Mesenchymal stem cell (in vitro differentiated cells and primary cell): ENCODE results near the gene HOXC11.

Experiments
- DNase-seq: peaks from one replicate; pipeline ENCODE4 v3.0.0-alpha.2; 2013
- H2AFZ ChIP-seq: one replicate; pipeline ENCODE4 v1.6.1; 2013; ENCODE audit warnings: low read depth, mild to moderate bottlenecking, control low read depth, inconsistent platforms, low read length, moderate library complexity
- H2AK5ac ChIP-seq: 2 replicates; pipeline ENCODE4 v1.6.1; 2013; ENCODE audit warnings: low read length, moderate library complexity, mild to moderate bottlenecking, inconsistent platforms; ENCODE audit not compliant: severe bottlenecking
- H2BK120ac ChIP-seq: one replicate; pipeline ENCODE4 v1.6.1; 2013; ENCODE audit warnings: low read depth, mild to moderate bottlenecking, inconsistent platforms, low read length, moderate library complexity
- H2BK12ac ChIP-seq, 2 experiments: one replicate each; pipeline ENCODE4 v1.6.1; 2013; ENCODE audit warnings: inconsistent platforms in 2 of 2, low read length in 2 of 2, mild to moderate bottlenecking in 2 of 2, moderate library complexity in 2 of 2, control low read depth in 1 of 2
- H2BK15ac ChIP-seq: one replicate; pipeline ENCODE4 v1.6.1; 2013; ENCODE audit warnings: mild to moderate bottlenecking, low read depth, inconsistent platforms; ENCODE audit not compliant: poor library complexity, severe bottlenecking
- H2BK5ac ChIP-seq: 2 replicates; pipeline ENCODE4 v1.6.1; 2013; ENCODE audit warnings: low read depth, mild to moderate bottlenecking, low read length, control low read depth, inconsistent platforms; ENCODE audit not compliant: poor library complexity, severe bottlenecking
- H3K14ac ChIP-seq, 2 experiments: one replicate each; pipeline ENCODE4 v1.6.1; 2013; ENCODE audit warnings: inconsistent platforms in 2 of 2, low read length in 2 of 2, control low read depth in 1 of 2, mild to moderate bottlenecking in 1 of 2, moderate library complexity in 1 of 2
- H3K18ac ChIP-seq, 2 experiments: one replicate each; pipeline ENCODE4 v1.6.1; 2013; ENCODE audit warnings: inconsistent platforms in 2 of 2, low read length in 2 of 2, control low read depth in 1 of 2, low read depth in 1 of 2, mild to moderate bottlenecking in 1 of 2
- H3K23ac ChIP-seq, 2 experiments: one replicate each; pipeline ENCODE4 v1.6.1; 2013; ENCODE audit warnings: inconsistent platforms in 2 of 2, low read length in 2 of 2, mild to moderate bottlenecking in 2 of 2, moderate library complexity in 2 of 2, control low read depth in 1 of 2
- H3K27ac ChIP-seq: 2 replicates; pipeline ENCODE4 v1.5.1; 2013; ENCODE audit warnings: mild to moderate bottlenecking, moderate library complexity, low read length, control low read depth, inconsistent platforms; ENCODE audit not compliant: poor library complexity, severe bottlenecking
- H3K27me3 ChIP-seq, 2 experiments: 2 replicates each; pipeline versions ENCODE4 v1.6.1 to v1.7.0; 2013; ENCODE audit warnings: low read length in 2 of 2, mild to moderate bottlenecking in 2 of 2, moderate library complexity in 2 of 2, control low read depth in 1 of 2, inconsistent platforms in 1 of 2; ENCODE audit not compliant: control insufficient read depth in 1 of 2, insufficient read depth in 1 of 2
- H3K36me3 ChIP-seq, 2 experiments: 2 replicates each; pipeline versions ENCODE4 v1.6.1 to v1.7.0; 2013; ENCODE audit warnings: low read length in 2 of 2, control low read depth in 1 of 2, inconsistent platforms in 1 of 2, low read depth in 1 of 2, mild to moderate bottlenecking in 1 of 2; ENCODE audit not compliant: insufficient read depth in 2 of 2, control insufficient read depth in 1 of 2
- H3K4ac ChIP-seq, 2 experiments: one replicate each; pipeline ENCODE4 v1.6.1; 2013; ENCODE audit warnings: inconsistent platforms in 2 of 2, low read length in 2 of 2, mild to moderate bottlenecking in 2 of 2, moderate library complexity in 2 of 2, control low read depth in 1 of 2, low read depth in 1 of 2
- H3K4me1 ChIP-seq: 2 replicates; pipeline ENCODE4 v1.6.1; 2013; ENCODE audit warnings: low read depth, low read length, control low read depth; ENCODE audit not compliant: control insufficient read depth, insufficient read depth
- H3K4me2 ChIP-seq: 2 replicates; pipeline ENCODE4 v1.6.1; 2013; ENCODE audit warnings: low read length, mild to moderate bottlenecking, inconsistent platforms; ENCODE audit not compliant: poor library complexity, severe bottlenecking
- H3K4me3 ChIP-seq, 2 experiments: 2 replicates each; pipeline versions ENCODE4 v1.5.1 to v1.7.0; 2013; ENCODE audit warnings: low read length in 2 of 2, mild to moderate bottlenecking in 2 of 2, control low read depth in 1 of 2, low read depth in 1 of 2; ENCODE audit not compliant: insufficient read depth in 1 of 2
- H3K79me1 ChIP-seq: replicated peaks from 2 replicates; pipeline ENCODE4 v1.6.1; 2013; ENCODE audit warnings: mild to moderate bottlenecking, control low read depth, low read length, inconsistent platforms; ENCODE audit not compliant: poor library complexity, severe bottlenecking
- H3K9ac ChIP-seq: 2 replicates; pipeline ENCODE4 v1.7.0; 2013; ENCODE audit warnings: mild to moderate bottlenecking, low read length, moderate library complexity
- H3K9me3 ChIP-seq: 2 replicates; pipeline ENCODE4 v1.7.0; 2013; ENCODE audit warnings: mild to moderate bottlenecking, low read length; ENCODE audit not compliant: control insufficient read depth
- H4K8ac ChIP-seq: one replicate; pipeline ENCODE4 v1.6.1; 2013; ENCODE audit warnings: inconsistent platforms, mild to moderate bottlenecking, low read length, moderate library complexity
- H4K91ac ChIP-seq: one replicate; pipeline ENCODE4 v1.6.1; 2013; ENCODE audit warnings: mild to moderate bottlenecking, low read length, inconsistent platforms
- WGBS: methylation state at CpG from one replicate; pipeline ENCODE4 v1.1.7; 2013; ENCODE audit warnings: mixed read lengths; 5-methylcytosine and 5-hydroxymethylcytosine counted together

Gene HOXC11

DNA sequence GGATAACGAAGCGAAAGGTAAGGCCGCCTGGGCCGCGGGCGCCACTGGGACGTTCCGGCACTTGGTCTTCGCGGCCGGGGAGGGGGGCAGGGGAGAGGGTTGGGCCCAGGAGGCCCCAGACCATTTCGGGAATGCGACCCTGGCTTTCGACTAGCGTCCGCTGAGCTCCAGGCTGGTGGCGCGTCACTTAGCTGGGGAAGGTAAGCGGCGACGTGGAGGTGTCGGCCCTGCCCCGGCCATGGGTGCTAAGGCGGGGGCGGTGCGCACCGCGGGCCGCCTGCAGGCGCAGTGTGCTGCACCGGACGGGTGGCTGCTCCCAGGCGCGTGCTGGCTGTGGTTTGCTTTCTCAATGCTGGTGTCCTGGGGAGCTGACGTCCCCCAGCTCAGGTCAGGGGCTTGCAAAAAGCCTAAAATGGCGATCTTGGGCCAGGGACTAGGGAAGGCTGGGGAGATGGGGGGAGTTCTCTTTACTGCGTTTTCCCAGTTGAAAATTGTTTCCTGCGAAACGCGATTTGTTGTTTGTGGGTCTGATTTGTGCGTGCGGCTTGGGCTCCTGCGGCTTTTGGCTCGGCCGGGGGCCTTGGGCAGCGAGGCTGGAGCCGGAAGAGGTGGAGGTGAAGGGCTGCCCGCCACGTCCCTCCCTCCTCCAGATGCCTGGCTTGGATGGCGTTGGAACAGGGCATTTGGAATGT lies 13.2 kb downstream of the HOXC11 start:
- H3K4me3 ChIP-seq = peak overlapping the region; percentile 73 to 92
- peak overlapping the region; percentile 20 for H4K8ac ChIP-seq
- H3K79me1 ChIP-seq = peaks cover 4% of the 10 kb centered on the region
- H2BK12ac ChIP-seq = no peak overlapping the region
- no peaks in the 10 kb centered on the region for H3K36me3 ChIP-seq
- H3K9ac ChIP-seq = peak overlapping the region; percentile 98
- H3K14ac ChIP-seq = peak overlapping the region in 1 of 2 experiments; percentile 42
- WGBS = 3% methylated on average over 44 of the region's 50 CpGs
- peak overlapping the region; percentile 58 for H3K27ac ChIP-seq
- H2AK5ac ChIP-seq = no peak overlapping the region
- no peak overlapping the region for H2BK15ac ChIP-seq
- peak overlapping the region in 1 of 2 experiments; percentile 55 for H3K18ac ChIP-seq
- no peak for DNase-seq
- H2AFZ ChIP-seq = no peak overlapping the region
- H4K91ac ChIP-seq = peak overlapping the region; percentile 65
- H3K23ac ChIP-seq = peak overlapping the region in 1 of 2 experiments; percentile 94
- H2BK120ac ChIP-seq = no peak overlapping the region
- H3K27me3 ChIP-seq = peaks cover 3 to 32% of the 10 kb centered on the region in 2 experiments
- H3K4me2 ChIP-seq = peak overlapping the region; percentile 81
- no peaks in the 10 kb centered on the region for H3K9me3 ChIP-seq
- no peak overlapping the region for H3K4ac ChIP-seq
- peaks cover 28% of the 10 kb centered on the region for H3K4me1 ChIP-seq
- peak overlapping the region; percentile 49 for H2BK5ac ChIP-seq

DNA sequence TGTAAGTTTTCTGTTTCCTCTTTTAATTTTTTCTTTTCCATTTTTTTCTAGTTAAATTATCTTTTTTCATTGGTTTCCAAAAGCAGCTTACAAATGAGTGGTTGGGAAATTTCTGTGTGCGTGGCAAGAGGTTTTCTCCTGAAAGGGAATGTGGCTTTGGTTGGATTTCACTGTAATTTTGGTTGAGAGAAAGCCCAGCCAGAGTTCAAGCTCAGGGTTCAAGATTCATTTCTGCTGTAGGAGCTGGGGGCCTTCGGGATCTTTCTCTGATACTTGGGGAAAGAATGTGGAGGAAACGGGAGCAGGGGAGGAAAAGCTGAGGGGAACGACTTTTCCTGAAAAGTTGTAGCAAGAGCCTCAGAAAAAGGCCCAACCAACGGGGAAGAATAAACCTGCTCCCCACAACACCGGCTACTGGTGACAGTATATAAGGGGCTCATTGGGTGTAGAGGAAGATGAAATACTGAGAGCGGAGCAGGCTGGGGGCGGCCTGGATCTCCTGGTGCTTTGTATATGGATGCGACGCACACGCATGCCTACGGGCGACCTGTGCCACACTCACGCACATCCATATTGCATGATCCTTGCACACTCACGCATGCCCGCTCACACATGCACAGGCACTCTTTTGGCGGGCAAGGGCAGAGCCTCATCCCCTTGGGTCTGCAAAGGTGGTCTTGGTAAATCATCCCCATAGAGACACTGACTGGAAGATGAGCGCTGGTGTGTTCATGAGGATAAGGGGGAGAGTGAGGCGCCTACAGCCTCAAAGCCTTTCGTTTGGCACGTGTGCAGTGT lies 14.0 kb downstream of the HOXC11 start:
- Histone ChIP-seq H3K27ac (no peak overlapping the region), H3K79me1 (peaks cover 4% of the 10 kb centered on the region), H2AK5ac (no peak overlapping the region), H2AFZ (no peak overlapping the region), H3K18ac (no peak overlapping the region), H4K8ac (no peak overlapping the region), H3K27me3 (peaks cover 3 to 26% of the 10 kb centered on the region in 2 experiments), H3K9me3 (no peaks in the 10 kb centered on the region), H2BK120ac (no peak overlapping the region), H3K36me3 (no peaks in the 10 kb centered on the region), H3K4ac (no peak overlapping the region), H3K4me2 (peak overlapping the region; percentile 81), H3K4me1 (peaks cover 35% of the 10 kb centered on the region), H3K9ac (peak overlapping the region; percentile 98), H3K14ac (no peak overlapping the region), H3K23ac (no peak overlapping the region), H3K4me3 (peak overlapping the region; percentile 73 to 92), H4K91ac (no peak overlapping the region), H2BK12ac (no peak overlapping the region), H2BK15ac (no peak overlapping the region), H2BK5ac (peak overlapping the region; percentile 35)
- DNase-seq = no peak
- 64% methylated on average over 21 of the region's 21 CpGs for WGBS

DNA sequence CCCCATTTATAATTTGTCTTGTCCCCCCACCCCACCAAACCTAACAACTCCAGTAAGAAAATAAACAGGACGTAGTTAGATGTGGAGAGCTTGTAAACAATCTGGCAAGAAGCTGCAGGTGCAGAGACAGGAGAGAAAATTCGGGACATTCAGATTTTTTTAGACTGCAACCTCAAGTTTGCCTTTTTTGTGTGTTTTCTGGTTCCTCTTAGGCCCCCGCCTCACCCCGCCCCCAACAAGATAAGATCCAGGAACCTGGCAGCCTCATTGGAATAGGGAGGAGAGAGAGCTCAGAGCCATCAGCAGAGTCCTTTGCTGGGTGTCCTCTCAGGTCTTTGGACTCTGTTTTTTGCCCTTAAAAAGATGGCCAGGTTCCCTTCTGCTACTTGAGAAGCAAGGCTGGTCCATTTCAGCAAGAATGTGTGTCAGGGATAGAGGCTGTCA lies 14.9 kb downstream of the HOXC11 start:
- Histone ChIP-seq H3K9ac (peak overlapping the region; percentile 98), H3K18ac (no peak overlapping the region), H2BK15ac (no peak overlapping the region), H2AFZ (no peak overlapping the region), H3K4ac (no peak overlapping the region), H3K27me3 (peaks cover 3 to 19% of the 10 kb centered on the region in 2 experiments), H4K8ac (no peak overlapping the region), H2AK5ac (no peak overlapping the region), H2BK12ac (no peak overlapping the region), H3K4me1 (peaks cover 42% of the 10 kb centered on the region), H2BK5ac (no peak overlapping the region), H3K14ac (no peak overlapping the region), H3K4me3 (peak overlapping the region in 1 of 2 experiments; percentile 92), H2BK120ac (no peak overlapping the region), H3K9me3 (no peaks in the 10 kb centered on the region), H3K27ac (no peak overlapping the region), H3K79me1 (peaks cover 4% of the 10 kb centered on the region), H3K23ac (no peak overlapping the region), H3K4me2 (peak overlapping the region; percentile 33), H3K36me3 (no peaks in the 10 kb centered on the region), H4K91ac (no peak overlapping the region)
- WGBS = 55% methylated on average over 3 of the region's 4 CpGs
- DNase-seq = no peak
